ENCODE results near the gene MRPL50.
A peak's percentile ranks its signal among the peaks of the same experiment; 100 is the strongest.

Gene MRPL50

GRCh38 chr9:101398068-101398929 is at the start of gene MRPL50, which contains the start of gene ZNF189:
Gene MRPL50, minus strand, starts transcription at chr9:101398618. Its CDS starts 26 bp downstream, at chr9:101398592.
Gene ZNF189, plus strand, starts transcription at chr9:101398851. Its CDS starts 306 bp downstream, at chr9:101399157.
- H3K27me3 Mint-ChIP-seq, result no peaks in the 10 kb centered on the region
- H3K36me3 Mint-ChIP-seq (ENCODE audit: low read depth), result peaks cover 96% of the 10 kb centered on the region
- H3K27ac Mint-ChIP-seq, result peak within 1 kb of the TSS; percentile 100
- H3K4me1 Mint-ChIP-seq (ENCODE audit: low read depth), result peaks cover 78% of the 10 kb centered on the region
- H3K9me3 Mint-ChIP-seq, result peaks cover 30% of the 10 kb centered on the region
- H3K4me3 Mint-ChIP-seq, result peak within 1 kb of the TSS; percentile 100
- DNase-seq, result peak; percentile 95

- Mint-ChIP-seq H3K9me3 (no peaks in the 10 kb centered on the region), H3K4me3 (no peak overlapping the region), H3K27ac (no peak overlapping the region), H3K27me3 (peaks cover 67% of the 10 kb centered on the region), H3K36me3 (ENCODE audit: low read depth) (no peaks in the 10 kb centered on the region), H3K4me1 (ENCODE audit: low read depth) (peaks cover 9% of the 10 kb centered on the region)
- DNase-seq, result no peak
Observed at GRCh38 chr9:101446732-101447131, 48.3 kb upstream of the MRPL50 start.

- H3K4me1 Mint-ChIP-seq (ENCODE audit: low read depth), result peaks cover 9% of the 10 kb centered on the region
- no peak overlapping the region for H3K4me3 Mint-ChIP-seq
- DNase-seq, result no peak
- peaks cover 69% of the 10 kb centered on the region for H3K27me3 Mint-ChIP-seq
- H3K36me3 Mint-ChIP-seq (ENCODE audit: low read depth), result no peaks in the 10 kb centered on the region
- no peak overlapping the region for H3K27ac Mint-ChIP-seq
- H3K9me3 Mint-ChIP-seq, result no peaks in the 10 kb centered on the region
Observed at GRCh38 chr9:101445353-101446029, 47.1 kb upstream of the MRPL50 start.

GRCh38 chr9:101443364-101443771 is 45.0 kb upstream of the MRPL50 start:
- no peak for DNase-seq
- Mint-ChIP-seq H3K27me3 (peaks cover 72% of the 10 kb centered on the region), H3K27ac (no peak overlapping the region), H3K36me3 (ENCODE audit: low read depth) (no peaks in the 10 kb centered on the region), H3K9me3 (no peaks in the 10 kb centered on the region), H3K4me1 (ENCODE audit: low read depth) (no peaks in the 10 kb centered on the region), H3K4me3 (no peak overlapping the region)

GRCh38 chr9:101442736-101443135 is 44.3 kb upstream of the MRPL50 start:
- no peak for DNase-seq
- Mint-ChIP-seq H3K4me1 (ENCODE audit: low read depth) (no peaks in the 10 kb centered on the region), H3K4me3 (no peak overlapping the region), H3K36me3 (ENCODE audit: low read depth) (no peaks in the 10 kb centered on the region), H3K27me3 (peaks cover 71% of the 10 kb centered on the region), H3K27ac (no peak overlapping the region), H3K9me3 (no peaks in the 10 kb centered on the region)

- no peak for DNase-seq
- Mint-ChIP-seq H3K4me1 (ENCODE audit: low read depth) (no peaks in the 10 kb centered on the region), H3K27me3 (peaks cover 73% of the 10 kb centered on the region), H3K4me3 (no peak overlapping the region), H3K27ac (no peak overlapping the region), H3K36me3 (ENCODE audit: low read depth) (no peaks in the 10 kb centered on the region), H3K9me3 (no peaks in the 10 kb centered on the region)
Observed at GRCh38 chr9:101442318-101442717, 43.9 kb upstream of the MRPL50 start.

- H3K27ac Mint-ChIP-seq, result no peak overlapping the region
- H3K9me3 Mint-ChIP-seq, result no peaks in the 10 kb centered on the region
- no peaks in the 10 kb centered on the region for H3K36me3 Mint-ChIP-seq (ENCODE audit: low read depth)
- H3K27me3 Mint-ChIP-seq, result peaks cover 72% of the 10 kb centered on the region
- no peak overlapping the region for H3K4me3 Mint-ChIP-seq
- no peaks in the 10 kb centered on the region for H3K4me1 Mint-ChIP-seq (ENCODE audit: low read depth)
- no peak for DNase-seq
Observed at GRCh38 chr9:101440714-101441230, 42.4 kb upstream of the MRPL50 start.

- no peak for DNase-seq
- Mint-ChIP-seq H3K4me3 (no peak overlapping the region), H3K36me3 (ENCODE audit: low read depth) (no peaks in the 10 kb centered on the region), H3K4me1 (ENCODE audit: low read depth) (no peaks in the 10 kb centered on the region), H3K27ac (no peak overlapping the region), H3K9me3 (no peaks in the 10 kb centered on the region), H3K27me3 (peaks cover 64% of the 10 kb centered on the region)
Observed at GRCh38 chr9:101438523-101438922, 40.1 kb upstream of the MRPL50 start.

- no peak for DNase-seq
- no peaks in the 10 kb centered on the region for H3K4me1 Mint-ChIP-seq (ENCODE audit: low read depth)
- no peak overlapping the region for H3K4me3 Mint-ChIP-seq
- no peak overlapping the region for H3K27ac Mint-ChIP-seq
- no peaks in the 10 kb centered on the region for H3K9me3 Mint-ChIP-seq
- H3K36me3 Mint-ChIP-seq (ENCODE audit: low read depth), result no peaks in the 10 kb centered on the region
- H3K27me3 Mint-ChIP-seq, result peaks cover 57% of the 10 kb centered on the region
Observed at GRCh38 chr9:101437806-101438232, 39.4 kb upstream of the MRPL50 start.

GRCh38 chr9:101435601-101436079 is 37.2 kb upstream of the MRPL50 start, which contains the start of gene ALDOB:
Gene ALDOB, minus strand, starts transcription at chr9:101435774. Its CDS starts 4,887 bp downstream, at chr9:101430887.
- Mint-ChIP-seq H3K9me3 (no peaks in the 10 kb centered on the region), H3K27ac (no peak within 1 kb of the TSS), H3K4me3 (no peak within 1 kb of the TSS), H3K36me3 (ENCODE audit: low read depth) (no peaks in the 10 kb centered on the region), H3K4me1 (ENCODE audit: low read depth) (no peaks in the 10 kb centered on the region), H3K27me3 (peaks cover 46% of the 10 kb centered on the region)
- no peak for DNase-seq

- Mint-ChIP-seq H3K36me3 (ENCODE audit: low read depth) (no peaks in the 10 kb centered on the region), H3K4me3 (no peak overlapping the region), H3K27me3 (peaks cover 46% of the 10 kb centered on the region), H3K27ac (no peak overlapping the region), H3K4me1 (ENCODE audit: low read depth) (no peaks in the 10 kb centered on the region), H3K9me3 (no peaks in the 10 kb centered on the region)
- no peak for DNase-seq
Observed at GRCh38 chr9:101434998-101435397, 36.6 kb upstream of the MRPL50 start.

- H3K4me3 Mint-ChIP-seq, result no peak overlapping the region
- H3K9me3 Mint-ChIP-seq, result no peaks in the 10 kb centered on the region
- no peaks in the 10 kb centered on the region for H3K36me3 Mint-ChIP-seq (ENCODE audit: low read depth)
- no peaks in the 10 kb centered on the region for H3K4me1 Mint-ChIP-seq (ENCODE audit: low read depth)
- DNase-seq, result no peak
- no peak overlapping the region for H3K27ac Mint-ChIP-seq
- peaks cover 43% of the 10 kb centered on the region for H3K27me3 Mint-ChIP-seq
Observed at GRCh38 chr9:101433229-101433628, 34.8 kb upstream of the MRPL50 start.

GRCh38 chr9:101432740-101433139 is 34.3 kb upstream of the MRPL50 start:
- H3K4me1 Mint-ChIP-seq (ENCODE audit: low read depth), result no peaks in the 10 kb centered on the region
- no peak overlapping the region for H3K27ac Mint-ChIP-seq

GRCh38 chr9:101432171-101432570 is 33.8 kb upstream of the MRPL50 start:
- no peak for DNase-seq
- Mint-ChIP-seq H3K36me3 (ENCODE audit: low read depth) (no peaks in the 10 kb centered on the region), H3K4me1 (ENCODE audit: low read depth) (no peaks in the 10 kb centered on the region), H3K27me3 (peaks cover 35% of the 10 kb centered on the region), H3K27ac (no peak overlapping the region), H3K9me3 (no peaks in the 10 kb centered on the region), H3K4me3 (no peak overlapping the region)

More at GRCh38 chr9:101432740-101433139, 34.3 kb upstream of the MRPL50 start:
- no peak for DNase-seq
- Mint-ChIP-seq H3K4me3 (no peak overlapping the region), H3K27me3 (peaks cover 41% of the 10 kb centered on the region), H3K36me3 (ENCODE audit: low read depth) (no peaks in the 10 kb centered on the region), H3K9me3 (no peaks in the 10 kb centered on the region)

All from activated T-cell treated with anti-CD3 and anti-CD28 coated beads, Interleukin-2, amount 50 U/mL, for 24 hours (primary cell).